ENCODE data around the gene KCNH8. TPM values are rescaled to one million over a fixed set of nuclear protein-coding genes. Genes with fewer than 3 reads are reported as not detected.

The KCNH8 gene
- polyA plus RNA-seq, 3 donors: 0.03 TPM; not detected in 2

DNA sequence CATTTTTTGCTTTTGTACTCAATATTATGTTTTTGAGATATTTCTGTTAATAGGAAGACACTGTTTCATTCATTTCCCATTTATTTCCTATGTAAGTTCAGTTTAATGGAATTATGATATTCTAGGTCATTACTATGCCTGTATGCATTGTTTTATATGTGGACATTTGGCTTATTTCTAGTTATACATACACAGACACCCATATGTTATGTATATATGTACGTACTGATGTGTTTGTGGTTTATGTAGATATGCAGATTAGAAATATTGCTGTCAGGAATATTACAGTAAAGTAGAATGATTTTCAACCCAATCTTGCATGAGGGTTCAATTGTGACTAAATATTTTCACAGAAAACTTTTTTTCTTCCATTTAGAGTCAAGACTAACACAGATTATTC lies 190.5 kb downstream of the KCNH8 start:
- Histone ChIP-seq H3K27me3 (ENCODE audit: control insufficient read depth in 2 of 2, insufficient read depth in 2 of 2, low read length in 2 of 2) (no peaks in the 10 kb centered on the region), H3K9ac (ENCODE audit: insufficient read depth, low read length, poor library complexity, severe bottlenecking) (no peak overlapping the region), H4K20me1 (ENCODE audit: insufficient read depth, low read length) (no peaks in the 10 kb centered on the region), H3K27ac (ENCODE audit: low read depth in 1 of 2, low read length in 2 of 2) (no peak overlapping the region), H3K4me1 (ENCODE audit: control insufficient read depth in 1 of 2, insufficient read depth in 2 of 2, low read length in 2 of 2) (no peaks in the 10 kb centered on the region), H3K36me3 (replicated peaks in 1 of 2; ENCODE audit: control insufficient read depth in 1 of 2, insufficient read depth in 2 of 2, low read length in 2 of 2) (no peaks in the 10 kb centered on the region), H2AFZ (ENCODE audit: insufficient read depth, low read depth, low read length, poor library complexity, severe bottlenecking) (no peak overlapping the region), H3K4me3 (replicated peaks in 1 of 3; ENCODE audit: low read depth in 2 of 3, low read length in 3 of 3) (no peak overlapping the region), H3K4me2 (replicated peaks; ENCODE audit: extremely low read depth, low read length, poor library complexity, severe bottlenecking) (no peak overlapping the region), H3K79me2 (ENCODE audit: insufficient read depth, low read length) (no peaks in the 10 kb centered on the region), H3K9me3 (replicated peaks in 1 of 2; ENCODE audit: control insufficient read depth in 1 of 2, insufficient read depth in 1 of 2, low read length in 2 of 2) (peaks cover 0 to 4% of the 10 kb centered on the region in 2 donors)
- intact Hi-C loops (cut with micrococcal nuclease): no loop called here
- TF ChIP-seq, protein P1, sequence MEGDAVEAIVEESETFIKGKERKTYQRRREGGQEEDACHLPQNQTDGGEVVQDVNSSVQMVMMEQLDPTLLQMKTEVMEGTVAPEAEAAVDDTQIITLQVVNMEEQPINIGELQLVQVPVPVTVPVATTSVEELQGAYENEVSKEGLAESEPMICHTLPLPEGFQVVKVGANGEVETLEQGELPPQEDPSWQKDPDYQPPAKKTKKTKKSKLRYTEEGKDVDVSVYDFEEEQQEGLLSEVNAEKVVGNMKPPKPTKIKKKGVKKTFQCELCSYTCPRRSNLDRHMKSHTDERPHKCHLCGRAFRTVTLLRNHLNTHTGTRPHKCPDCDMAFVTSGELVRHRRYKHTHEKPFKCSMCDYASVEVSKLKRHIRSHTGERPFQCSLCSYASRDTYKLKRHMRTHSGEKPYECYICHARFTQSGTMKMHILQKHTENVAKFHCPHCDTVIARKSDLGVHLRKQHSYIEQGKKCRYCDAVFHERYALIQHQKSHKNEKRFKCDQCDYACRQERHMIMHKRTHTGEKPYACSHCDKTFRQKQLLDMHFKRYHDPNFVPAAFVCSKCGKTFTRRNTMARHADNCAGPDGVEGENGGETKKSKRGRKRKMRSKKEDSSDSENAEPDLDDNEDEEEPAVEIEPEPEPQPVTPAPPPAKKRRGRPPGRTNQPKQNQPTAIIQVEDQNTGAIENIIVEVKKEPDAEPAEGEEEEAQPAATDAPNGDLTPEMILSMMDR (IDR thresholded peaks at IDR 0.05): no peak
- Mint-ChIP-seq H3K4me1 (no peaks in the 10 kb centered on the region), H3K27ac (no peak overlapping the region), H3K9me3 (peaks cover 0 to 4% (median 0%) of the 10 kb centered on the region in 7 donors), H3K27me3 (ENCODE audit: low read depth in 3 of 3) (no peaks in the 10 kb centered on the region), H3K36me3 (no peaks in the 10 kb centered on the region), H3K4me3 (no peak overlapping the region)
- no CpG with 5 or more reads among the region's 1 CpG for WGBS (ENCODE audit: insufficient coverage)
- DNase-seq: no peak

- H4K20me1 ChIP-seq (ENCODE audit: insufficient read depth, low read length): no peaks in the 10 kb centered on the region
- H3K36me3 ChIP-seq (replicated peaks in 1 of 2; ENCODE audit: control insufficient read depth in 1 of 2, insufficient read depth in 2 of 2, low read length in 2 of 2): no peaks in the 10 kb centered on the region
- no peaks in the 10 kb centered on the region for H3K4me1 ChIP-seq (ENCODE audit: control insufficient read depth in 1 of 2, insufficient read depth in 2 of 2, low read length in 2 of 2)
- H3K4me3 ChIP-seq (replicated peaks in 1 of 3; ENCODE audit: low read depth in 2 of 3, low read length in 3 of 3): no peak overlapping the region
- TF ChIP-seq, protein P1 (IDR thresholded peaks at IDR 0.05): no peak
- 80% methylated on average over 1 of the region's 5 CpGs for WGBS (ENCODE audit: insufficient coverage)
- H3K9me3 ChIP-seq (replicated peaks in 1 of 2; ENCODE audit: control insufficient read depth in 1 of 2, insufficient read depth in 1 of 2, low read length in 2 of 2): peaks cover 0 to 4% of the 10 kb centered on the region in 2 donors
- no peak overlapping the region for H2AFZ ChIP-seq (ENCODE audit: insufficient read depth, low read depth, low read length, poor library complexity, severe bottlenecking)
- H3K4me2 ChIP-seq (replicated peaks; ENCODE audit: extremely low read depth, low read length, poor library complexity, severe bottlenecking): no peak overlapping the region
- peaks cover 0 to 4% (median 0%) of the 10 kb centered on the region in 7 donors for H3K9me3 Mint-ChIP-seq
- no peak for DNase-seq
- intact Hi-C loops (cut with micrococcal nuclease): no loop called here
- H3K27me3 ChIP-seq (ENCODE audit: control insufficient read depth in 2 of 2, insufficient read depth in 2 of 2, low read length in 2 of 2): no peaks in the 10 kb centered on the region
- peaks cover 0 to 2% (median 0%) of the 10 kb centered on the region in 3 donors for H3K27me3 Mint-ChIP-seq (ENCODE audit: low read depth in 3 of 3)
- H3K4me1 Mint-ChIP-seq: peaks cover 1% of the 10 kb centered on the region
- H3K79me2 ChIP-seq (ENCODE audit: insufficient read depth, low read length): no peaks in the 10 kb centered on the region
- no peak overlapping the region for H3K4me3 Mint-ChIP-seq
- H3K36me3 Mint-ChIP-seq: no peaks in the 10 kb centered on the region
- no peak overlapping the region for H3K9ac ChIP-seq (ENCODE audit: insufficient read depth, low read length, poor library complexity, severe bottlenecking)
- H3K27ac ChIP-seq (ENCODE audit: low read depth in 1 of 2, low read length in 2 of 2): no peak overlapping the region
- H3K27ac Mint-ChIP-seq: no peak overlapping the region
These were observed 194.1 kb downstream of the KCNH8 start for GRCh38 chr3:19342389-19342788.
